GM10847 (cell line): ENCODE results near the gene BRIP1.

Source experiments
- POLR2A ChIP-seq: IDR thresholded peaks from 2 replicates; pipeline ENCODE4 v1.6.1; 2011; ENCODE audit not compliant: insufficient read length; ENCODE audit errors: extremely low read depth

Gene BRIP1

DNA sequence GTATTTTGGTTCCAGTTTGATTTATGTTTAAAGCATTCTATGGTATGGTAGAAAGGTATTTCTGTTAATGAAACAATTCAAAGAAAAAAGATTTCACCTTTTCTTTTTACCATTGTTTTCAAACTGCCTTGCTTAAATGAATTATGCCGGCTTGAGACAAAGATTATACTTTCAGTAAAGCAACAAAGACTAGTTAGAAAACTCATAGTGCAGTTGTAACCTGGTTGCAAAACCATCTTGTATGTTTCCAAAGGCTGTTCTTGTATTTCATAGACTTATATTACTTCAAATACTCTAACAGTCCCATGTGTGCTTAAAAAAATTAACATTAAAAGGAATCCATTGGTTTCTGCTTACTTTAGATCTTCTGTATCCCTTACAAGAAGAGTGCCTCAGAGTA is 153.8 kb downstream of the BRIP1 start:
- no peak for TF ChIP-seq POLR2A

DNA sequence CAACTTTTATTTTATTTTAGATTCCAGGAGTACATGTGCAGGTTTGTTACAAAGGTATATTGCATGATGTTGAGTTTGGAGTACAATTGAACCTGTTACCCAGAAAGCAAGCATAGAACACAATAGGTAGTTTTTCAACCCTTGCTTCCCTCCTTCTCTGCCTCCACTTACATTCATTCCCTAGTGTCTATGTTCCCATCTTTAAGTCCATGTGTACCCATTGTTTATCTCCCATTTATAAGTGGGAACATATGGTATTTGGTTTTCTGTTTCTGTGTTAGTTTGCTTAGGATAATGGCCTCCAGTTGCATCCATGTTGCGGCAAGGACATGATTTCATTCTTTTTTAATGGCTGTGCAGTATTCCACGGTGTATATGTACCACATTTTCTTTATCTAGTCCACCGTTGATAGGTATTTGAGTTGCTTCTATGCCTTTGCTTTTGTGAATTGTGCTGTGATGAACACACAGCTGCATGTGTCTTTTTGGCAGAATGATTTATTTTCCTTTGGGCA is 158.3 kb downstream of the BRIP1 start:
- TF ChIP-seq POLR2A, result no peak

DNA sequence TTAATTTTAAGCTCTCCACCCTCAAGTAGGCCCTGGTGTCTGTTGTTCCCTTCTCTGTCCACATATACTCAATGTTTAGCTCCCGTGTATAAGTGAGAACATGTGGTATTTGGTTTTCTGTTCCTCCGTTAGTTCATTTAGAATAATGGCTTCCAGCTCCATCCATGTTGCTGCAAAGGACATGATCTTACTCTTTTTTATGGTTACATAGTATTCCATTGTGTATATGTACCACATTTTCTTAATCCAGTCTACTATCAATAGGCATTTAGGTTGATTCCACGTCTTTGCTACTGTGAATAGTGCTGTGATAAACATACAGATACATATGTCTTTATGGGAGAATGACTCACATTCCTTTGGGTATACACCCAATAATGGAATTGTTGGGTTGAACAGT is 160.9 kb downstream of the BRIP1 start:
- TF ChIP-seq POLR2A, result no peak

DNA sequence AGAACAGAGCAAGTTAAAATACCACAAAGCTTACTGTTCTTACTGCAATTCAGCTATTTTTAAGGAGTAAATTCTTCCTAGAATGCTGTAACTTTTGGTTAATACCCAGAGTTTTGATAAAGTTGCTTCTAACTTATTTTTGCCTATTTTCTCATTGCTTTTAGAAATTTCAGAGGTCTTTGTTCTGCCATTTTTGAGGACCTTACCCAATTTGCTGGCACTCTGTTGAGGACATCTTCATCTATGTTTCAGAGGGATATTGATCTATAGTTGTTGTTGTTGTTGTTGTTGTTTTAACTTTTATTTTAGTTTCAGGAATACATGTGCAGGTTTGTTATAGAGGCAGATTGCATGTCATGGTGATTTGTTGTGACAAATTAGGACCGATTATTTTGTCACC is 161.3 kb downstream of the BRIP1 start:
- TF ChIP-seq POLR2A, result no peak

DNA sequence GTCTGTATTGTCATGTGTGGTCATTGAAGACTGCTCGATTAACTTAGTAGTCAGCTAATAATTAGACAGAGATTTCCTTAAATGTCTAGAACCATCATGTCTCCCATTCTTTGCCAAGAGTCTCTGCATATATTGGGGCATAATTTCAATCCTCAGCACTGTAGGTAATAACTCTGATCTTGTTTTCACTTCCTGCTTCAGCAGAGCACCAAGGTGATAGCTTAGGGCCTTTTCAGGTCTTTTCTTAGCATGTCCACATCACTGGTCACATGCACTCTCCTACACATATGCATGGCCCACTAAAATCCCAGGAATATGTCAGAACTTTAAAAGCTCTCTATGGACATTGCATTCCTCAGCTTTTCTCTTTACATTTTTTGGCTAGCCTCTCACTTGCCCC is 162.0 kb downstream of the BRIP1 start:
- TF ChIP-seq POLR2A, result no peak

DNA sequence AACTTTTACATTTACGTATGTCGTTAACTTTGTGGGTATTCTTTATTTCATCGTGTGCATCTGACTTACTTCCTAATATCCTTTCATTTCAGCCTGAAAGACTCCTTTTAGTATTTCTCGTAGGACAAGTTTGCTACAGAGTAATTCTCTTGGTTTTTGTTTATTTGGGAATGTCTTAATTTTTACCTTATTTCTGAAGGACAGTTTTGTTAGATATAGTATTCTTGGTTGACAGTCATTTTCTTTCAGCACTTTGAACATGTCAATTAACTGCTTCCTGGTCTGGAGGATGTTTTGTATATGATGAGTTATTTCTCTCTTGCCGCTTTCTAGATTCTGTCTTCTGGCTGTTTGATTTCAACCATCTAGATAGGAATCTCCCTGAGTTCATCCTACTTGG is 163.1 kb downstream of the BRIP1 start:
- no peak for TF ChIP-seq POLR2A

DNA sequence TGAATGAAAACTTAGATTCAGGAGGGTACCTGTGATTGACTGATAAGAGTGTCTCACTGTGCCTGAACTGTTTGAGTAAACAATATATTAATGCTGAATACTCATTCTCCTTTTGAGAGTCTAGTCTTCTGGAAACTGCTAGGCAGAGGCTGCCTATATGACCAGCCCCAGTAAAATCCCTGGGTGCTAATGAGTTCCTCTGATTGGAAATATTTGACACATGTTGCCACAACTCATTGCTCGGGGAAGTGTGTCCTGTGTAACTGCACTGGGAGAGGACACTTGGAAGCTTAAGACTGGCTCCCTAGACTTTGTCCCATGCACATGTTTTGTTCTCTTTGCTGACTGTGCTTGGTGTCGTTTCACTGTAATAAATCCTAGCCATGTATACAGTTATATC is 163.6 kb downstream of the BRIP1 start:
- no peak for TF ChIP-seq POLR2A

DNA sequence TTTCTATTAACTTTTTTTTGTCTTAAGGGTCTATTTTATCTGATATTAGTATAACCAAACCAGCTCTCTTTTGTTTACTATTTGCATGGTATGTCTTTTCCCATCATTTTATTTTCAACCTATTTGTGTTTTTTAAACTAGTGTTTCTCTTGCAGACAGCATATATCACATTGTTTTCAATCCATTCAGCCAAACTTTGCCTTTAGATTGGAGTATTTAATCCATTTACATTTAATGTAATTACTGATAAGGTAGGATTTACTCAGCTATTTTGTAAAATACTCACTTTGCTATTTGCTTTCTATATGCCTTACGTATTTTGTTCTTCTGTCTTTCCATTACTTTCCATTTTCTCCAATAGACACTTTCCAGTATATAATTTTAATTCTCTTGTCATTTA is 164.3 kb downstream of the BRIP1 start:
- TF ChIP-seq POLR2A, result no peak

DNA sequence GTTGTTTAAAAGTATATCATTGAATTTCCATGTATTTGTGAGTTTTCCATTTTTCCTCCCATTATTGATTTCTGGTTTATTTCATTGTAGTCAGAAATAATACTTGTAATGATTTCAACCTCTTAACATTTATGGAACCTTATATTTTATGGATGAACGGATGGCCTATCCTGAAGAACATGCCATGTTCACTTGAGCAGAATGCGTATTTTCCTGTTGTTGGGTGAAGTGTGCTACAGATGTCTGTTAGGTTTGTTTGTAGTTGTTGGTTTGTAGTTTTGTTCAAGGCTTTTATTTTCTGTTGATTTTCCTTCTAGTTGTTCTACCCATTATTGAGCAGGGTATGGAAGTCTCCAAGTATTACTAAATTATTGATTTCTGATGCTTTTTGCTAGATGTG is 165.1 kb downstream of the BRIP1 start:
- TF ChIP-seq POLR2A, result no peak

DNA sequence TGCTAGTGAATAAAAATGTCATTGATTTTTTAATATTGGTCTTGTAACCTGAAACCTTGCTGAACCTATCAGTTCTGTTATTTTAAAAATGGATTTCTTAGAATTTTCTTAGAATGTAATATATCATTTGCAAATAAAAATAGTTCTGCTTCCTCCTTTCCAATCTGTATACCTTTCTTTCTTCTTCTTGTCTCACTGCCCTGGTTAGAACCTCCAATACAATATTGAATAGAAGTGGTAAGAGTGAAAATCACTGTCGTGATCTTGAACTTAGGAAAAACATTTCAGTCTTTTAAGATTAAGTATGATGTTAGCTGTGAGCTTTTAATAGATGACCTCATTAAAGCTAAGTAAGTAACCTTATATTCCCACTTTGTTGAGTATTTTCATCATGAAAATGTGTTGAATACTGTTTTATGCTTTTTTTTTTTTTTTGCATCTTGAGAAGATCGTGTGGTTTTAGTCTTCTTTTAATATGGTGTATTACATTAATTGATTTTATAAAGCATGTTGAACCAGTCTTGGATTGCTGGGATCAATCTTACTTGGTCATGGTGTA is 167.5 kb downstream of the BRIP1 start:
- no peak for TF ChIP-seq POLR2A

DNA sequence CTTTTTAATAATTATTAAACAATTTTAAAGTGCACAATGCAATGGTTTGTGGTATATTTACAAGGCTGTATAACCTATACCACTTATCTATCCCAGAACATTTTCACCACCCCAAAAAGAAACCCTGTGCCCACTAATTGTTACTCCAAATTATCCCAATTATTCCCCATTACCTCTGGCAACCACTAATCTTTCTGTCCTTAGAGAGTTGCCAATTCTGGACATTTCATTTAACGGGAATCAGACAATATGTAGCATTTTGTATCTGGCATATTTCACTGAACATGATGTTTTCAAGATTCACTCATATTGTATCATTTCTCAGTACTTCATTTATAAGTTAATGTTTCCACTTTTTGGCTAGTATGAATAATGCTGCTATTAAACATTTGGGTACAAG is 169.2 kb downstream of the BRIP1 start:
- no peak for TF ChIP-seq POLR2A

DNA sequence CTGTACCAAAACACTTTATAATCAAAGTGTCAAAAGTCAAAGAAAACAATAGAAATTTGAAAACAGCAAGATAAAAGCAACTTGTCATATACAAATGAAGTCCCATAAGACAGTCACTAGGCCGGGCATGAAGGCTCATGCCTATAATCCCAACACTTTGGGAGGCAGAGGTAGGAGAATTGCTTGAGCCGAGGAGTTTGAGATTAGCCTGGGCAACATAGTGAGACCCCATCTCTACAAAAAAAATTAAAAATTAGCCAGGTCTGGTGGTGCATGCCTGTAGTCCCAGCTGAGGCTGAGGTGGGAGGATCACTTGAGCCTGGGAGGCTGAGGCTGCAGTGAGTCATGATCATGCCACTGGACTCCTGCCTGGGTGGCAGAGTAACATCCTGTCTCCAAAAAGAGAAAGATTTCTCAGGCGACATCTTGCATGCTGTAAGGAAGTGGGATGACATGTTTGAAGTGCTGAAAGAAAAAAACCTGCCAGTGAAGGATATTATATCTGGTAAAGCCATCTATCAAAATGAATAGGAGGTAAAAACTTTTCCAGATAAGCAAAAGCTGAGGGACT is 173.6 kb downstream of the BRIP1 start:
- no peak for TF ChIP-seq POLR2A

DNA sequence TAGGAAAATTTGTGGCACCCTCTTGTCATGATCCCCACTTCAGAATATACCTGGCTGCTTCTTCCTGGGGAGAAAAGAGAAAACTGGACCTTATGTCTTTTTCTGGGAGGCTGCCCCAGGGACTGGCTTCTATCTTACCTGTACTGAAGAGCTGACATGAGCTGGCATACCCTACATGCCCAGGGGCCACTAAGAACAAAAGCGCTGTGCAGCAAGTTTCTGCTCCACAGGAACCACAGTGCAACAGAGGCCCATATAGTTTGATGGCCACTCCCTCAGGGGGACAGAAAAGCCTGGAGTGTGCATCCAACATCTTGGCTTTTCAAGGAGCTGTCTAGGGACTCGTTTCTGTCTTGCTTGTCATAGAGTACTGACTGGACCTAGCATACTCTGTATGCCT is 175.6 kb downstream of the BRIP1 start:
- TF ChIP-seq POLR2A, result no peak

DNA sequence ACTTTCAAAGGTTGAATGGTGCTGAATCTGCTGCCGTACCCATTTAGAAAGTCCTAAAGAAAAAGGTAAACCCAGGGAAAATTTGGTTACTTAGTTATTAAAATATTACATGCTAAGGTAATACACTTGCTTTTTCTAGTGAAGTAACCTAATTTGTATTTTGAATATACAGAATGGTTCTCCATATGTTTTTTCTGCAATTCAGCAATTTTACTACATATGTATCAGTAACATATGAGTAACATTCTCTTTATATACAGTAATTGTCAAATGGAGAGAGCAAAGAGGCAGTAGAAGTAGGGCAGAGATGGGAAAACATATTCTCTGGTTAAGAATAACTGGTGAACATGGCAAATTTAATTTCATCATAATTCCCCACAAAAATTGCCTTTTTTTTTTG is 177.2 kb downstream of the BRIP1 start:
- TF ChIP-seq POLR2A, result no peak

DNA sequence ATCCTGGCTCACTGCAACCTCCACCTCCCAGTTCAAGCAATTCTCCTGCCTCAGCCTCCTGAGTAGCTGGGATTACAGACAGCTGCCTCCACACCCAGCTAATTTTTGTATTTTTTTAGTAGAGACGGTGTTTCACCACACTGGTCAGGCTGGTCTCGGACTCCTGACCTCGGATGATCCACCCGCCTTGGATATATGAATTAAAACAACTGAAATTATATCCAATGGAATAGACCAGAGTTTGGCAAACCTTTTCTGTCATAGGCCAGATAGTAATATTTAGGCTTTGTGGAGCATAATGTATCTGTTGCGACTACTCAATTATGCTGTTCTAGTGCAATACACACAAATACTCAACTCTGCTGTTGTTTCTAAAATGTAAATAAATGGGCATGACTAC is 178.5 kb downstream of the BRIP1 start:
- TF ChIP-seq POLR2A, result no peak

DNA sequence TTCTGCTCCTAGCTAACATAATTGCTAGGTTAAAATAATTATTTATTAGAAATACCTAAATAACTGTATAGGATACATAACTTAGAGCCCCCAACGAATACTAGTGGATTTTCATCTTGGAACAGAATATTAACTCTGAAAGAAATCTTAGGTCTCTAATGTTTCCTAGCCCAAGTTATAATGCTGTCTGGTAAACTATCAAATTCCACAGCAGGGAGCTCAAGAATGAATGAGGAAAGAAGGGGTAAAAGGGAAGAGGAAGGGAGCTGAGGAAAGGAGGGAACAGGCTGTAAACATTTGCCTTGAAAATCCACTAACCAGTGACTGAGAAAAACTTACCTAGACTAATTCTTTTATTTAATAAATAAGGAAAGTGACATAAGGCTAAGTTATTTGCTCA is 179.2 kb downstream of the BRIP1 start:
- no peak for TF ChIP-seq POLR2A

DNA sequence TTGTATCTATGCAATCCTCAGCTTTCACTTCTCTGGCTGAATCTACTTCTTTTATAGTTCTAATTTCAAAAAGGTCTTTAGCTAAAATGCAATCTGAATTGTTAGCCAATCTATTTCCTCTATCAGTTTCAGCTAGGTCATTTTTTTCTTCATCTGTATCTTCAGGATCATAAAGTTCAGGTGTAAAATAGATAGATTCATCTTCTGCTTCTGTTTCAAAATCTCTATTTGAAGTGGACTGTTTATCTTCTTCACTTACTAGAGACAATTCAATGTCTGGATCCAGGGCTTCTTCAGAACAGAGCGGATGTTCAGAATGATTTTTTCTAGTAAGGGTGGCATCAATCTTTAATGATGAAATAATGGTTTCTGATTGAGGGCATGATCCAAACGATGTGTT is 179.9 kb downstream of the BRIP1 start:
- no peak for TF ChIP-seq POLR2A
